HG02885 (cell line): Measurements from ENCODE around the gene ICOS.

Experiments
- ATAC-seq: cut with Tn5 transposase; IDR thresholded peaks from one replicate; pipeline ENCODE4 v1.9.1; 2021; ENCODE audit warnings: mild to moderate bottlenecking; ENCODE audit not compliant: unreplicated experiment, poor library complexity

ICOS gene, protein sequence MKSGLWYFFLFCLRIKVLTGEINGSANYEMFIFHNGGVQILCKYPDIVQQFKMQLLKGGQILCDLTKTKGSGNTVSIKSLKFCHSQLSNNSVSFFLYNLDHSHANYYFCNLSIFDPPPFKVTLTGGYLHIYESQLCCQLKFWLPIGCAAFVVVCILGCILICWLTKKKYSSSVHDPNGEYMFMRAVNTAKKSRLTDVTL

DNA sequence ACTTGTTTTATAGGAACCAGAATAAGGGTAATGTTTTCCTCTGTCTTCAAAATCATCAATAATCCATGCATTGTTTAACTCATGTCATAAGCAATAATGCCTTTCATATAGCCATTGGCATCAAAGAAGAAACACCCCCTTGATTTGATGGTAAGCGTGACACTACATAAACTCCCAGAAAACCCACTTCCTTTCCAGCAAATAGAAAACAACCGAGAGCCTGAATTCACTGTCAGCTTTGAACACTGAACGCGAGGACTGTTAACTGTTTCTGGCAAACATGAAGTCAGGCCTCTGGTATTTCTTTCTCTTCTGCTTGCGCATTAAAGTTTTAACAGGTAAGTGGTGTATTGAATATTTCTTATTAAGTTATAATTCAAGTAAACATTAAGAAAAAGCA, at the start of gene ICOS:
Gene ICOS (plus strand): TSS at position 229 of the 400 bp plus-strand sequence. CDS start 52 bp downstream, at position 281.
- no peak for ATAC-seq

GRCh38 chr2:203887677-203888076, 48.9 kb upstream of the ICOS start:
- ATAC-seq: no peak

GRCh38 chr2:203889542-203889941, 47.0 kb upstream of the ICOS start:
- ATAC-seq: no peak

GRCh38 chr2:203889944-203890343, 46.6 kb upstream of the ICOS start:
- ATAC-seq: no peak

GRCh38 chr2:203890733-203891132, 45.8 kb upstream of the ICOS start:
- ATAC-seq: no peak

- ATAC-seq: no peak
These were observed 45.1 kb upstream of the ICOS start for GRCh38 chr2:203891474-203891873.

DNA sequence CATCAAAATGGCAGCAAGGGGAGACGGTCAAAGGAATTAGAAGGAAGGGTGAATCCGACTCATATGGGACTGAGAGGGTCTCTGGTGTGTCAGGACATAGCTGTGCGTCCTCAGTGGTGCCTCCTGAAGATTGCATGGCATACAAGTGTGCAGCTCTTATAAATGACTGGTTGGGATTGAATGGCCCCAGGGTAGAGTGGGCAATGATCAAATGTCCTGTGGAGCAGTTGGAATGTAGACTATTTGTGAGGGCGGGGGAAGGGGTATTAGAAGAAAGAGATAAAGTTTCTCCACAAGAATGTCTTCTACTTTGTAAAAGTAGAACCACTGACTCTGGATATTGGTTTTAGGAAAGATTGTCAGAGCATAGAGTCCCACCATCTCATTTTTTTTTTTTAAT, 44.4 kb upstream of the ICOS start:
- ATAC-seq: no peak

- no peak for ATAC-seq
These were observed 43.2 kb upstream of the ICOS start for GRCh38 chr2:203893401-203893800.

- no peak for ATAC-seq
These were observed 42.7 kb upstream of the ICOS start for GRCh38 chr2:203893840-203894239.

- peak; percentile 48 for ATAC-seq
These were observed 42.3 kb upstream of the ICOS start for GRCh38 chr2:203894262-203894661.

- ATAC-seq: no peak
These were observed 39.0 kb upstream of the ICOS start for GRCh38 chr2:203897544-203897943.

GRCh38 chr2:203898657-203899056, 37.9 kb upstream of the ICOS start:
- ATAC-seq: no peak

DNA sequence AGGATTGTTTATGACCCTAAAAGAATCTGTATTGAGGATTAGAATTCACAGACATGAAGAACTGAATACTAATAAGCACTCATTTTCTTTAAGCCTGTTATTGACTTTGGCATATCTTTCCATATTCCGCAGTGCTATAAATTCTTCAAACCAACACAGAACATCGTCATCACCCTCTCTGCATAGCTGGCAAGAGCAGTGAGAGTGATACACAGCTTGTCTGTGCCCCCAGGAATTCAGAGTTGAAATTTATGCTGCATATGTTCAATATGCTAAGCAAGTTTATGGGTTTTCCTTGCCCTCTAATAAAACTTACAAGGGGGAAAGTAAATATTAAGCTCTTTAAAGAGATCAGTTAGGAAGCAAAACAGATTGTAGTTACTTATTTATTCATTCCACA, 36.3 kb upstream of the ICOS start:
- no peak for ATAC-seq

GRCh38 chr2:203904022-203904421, 32.5 kb upstream of the ICOS start:
- ATAC-seq: no peak

GRCh38 chr2:203905656-203906055, 30.9 kb upstream of the ICOS start:
- ATAC-seq: no peak

- ATAC-seq: no peak
These were observed 28.3 kb upstream of the ICOS start for GRCh38 chr2:203908066-203908796.

DNA sequence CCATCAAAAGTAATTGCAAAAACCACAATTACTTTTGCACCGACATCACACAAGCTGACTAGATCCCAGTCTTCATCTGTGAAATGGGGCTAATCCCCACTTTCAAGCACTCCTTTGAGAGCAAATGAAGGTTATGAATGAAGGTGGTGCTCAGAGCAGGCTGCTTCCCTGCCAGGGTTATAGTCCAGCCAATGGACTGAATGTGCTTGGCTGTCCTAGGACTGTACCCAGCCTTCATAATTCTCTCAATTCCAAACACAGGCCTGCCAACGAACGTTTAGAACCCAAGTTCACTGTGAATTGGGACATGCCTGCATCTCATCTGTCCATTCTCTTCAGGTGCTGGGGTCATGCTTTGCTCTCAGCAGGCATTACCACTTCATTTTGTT, 27.8 kb upstream of the ICOS start:
- no peak for ATAC-seq

- ATAC-seq: no peak
These were observed 27.1 kb upstream of the ICOS start for GRCh38 chr2:203909261-203909967.

GRCh38 chr2:203909974-203910373, 26.6 kb upstream of the ICOS start:
- no peak for ATAC-seq

DNA sequence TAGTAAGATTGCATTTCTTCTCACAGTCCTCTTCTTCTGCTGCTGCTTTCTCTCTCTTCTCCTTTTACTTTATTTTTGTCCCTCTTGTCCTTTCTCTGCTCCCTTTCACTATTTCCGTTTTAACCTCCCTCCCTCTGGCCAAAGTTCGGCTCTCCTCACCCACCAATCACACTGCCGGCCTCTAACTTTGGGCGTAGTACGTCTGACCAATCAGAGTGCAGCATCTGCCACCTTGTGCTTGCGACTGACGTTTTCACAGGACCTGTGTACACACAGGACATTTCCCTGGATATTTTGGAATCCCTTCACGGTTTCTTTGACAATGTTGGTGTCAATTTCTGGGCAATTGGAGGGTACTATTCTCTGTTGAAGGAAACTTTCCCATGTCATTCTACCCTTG, 22.6 kb upstream of the ICOS start:
- no peak for ATAC-seq

DNA sequence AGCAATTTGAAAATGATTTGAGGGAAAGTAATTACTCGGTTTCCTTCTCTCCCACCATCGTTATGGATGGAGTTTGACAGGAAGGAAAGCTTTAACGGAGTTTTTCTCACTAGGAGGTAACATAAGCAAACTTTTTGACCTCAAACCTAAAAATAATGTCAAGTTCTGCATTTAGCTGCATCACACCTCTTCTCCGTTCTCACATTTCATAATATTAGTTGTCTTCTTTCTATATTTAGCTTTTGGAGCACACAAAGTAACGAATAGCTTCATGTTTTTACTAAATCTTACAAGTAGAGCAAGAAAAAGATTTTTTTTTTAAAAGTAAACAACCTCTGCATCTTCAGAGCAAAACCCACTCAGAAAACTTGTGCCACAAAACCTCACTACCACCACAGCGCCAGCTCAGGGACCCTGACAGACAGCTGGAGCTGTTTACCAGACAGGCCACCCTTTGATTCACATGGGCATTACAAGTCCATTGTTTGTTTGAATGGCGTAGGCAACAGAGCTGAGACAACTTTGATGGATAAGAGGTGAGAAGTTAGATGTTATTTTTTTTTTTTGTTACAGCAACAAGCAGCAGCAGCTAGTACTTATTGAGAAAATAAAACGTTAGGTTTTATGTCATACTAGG, 21.9 kb upstream of the ICOS start:
- no peak for ATAC-seq
